Measurements from ENCODE around the gene IKZF5. TPM values are rescaled to one million over a fixed set of nuclear protein-coding genes. Genes with fewer than 3 reads are reported as not detected.

IKZF5 gene
- total RNA-seq, 1 experiment from 2014 or later = 17.1 TPM

GRCh38 chr10:123027861-123028260 lies 19.3 kb upstream of the IKZF5 start (continued):
- TF ChIP-seq CEBPB (IDR thresholded peaks at IDR 0.05; ENCODE audit: low read depth) = no peak
- TF ChIP-seq ZBTB33 (IDR thresholded peaks at IDR 0.05; ENCODE audit: extremely low read depth, insufficient replicate concordance, low read length) = no peak
- no peak for TF ChIP-seq TCF7L2 (IDR thresholded peaks at IDR 0.05; ENCODE audit: borderline replicate concordance, extremely low read depth, insufficient read depth, insufficient read length)
- TF ChIP-seq SIN3A (IDR thresholded peaks at IDR 0.05; ENCODE audit: low read depth) = no peak
- TF ChIP-seq EZH2 (IDR thresholded peaks at IDR 0.05) = no peak
- TF ChIP-seq FOSL1 (IDR thresholded peaks at IDR 0.05; ENCODE audit: low read depth) = no peak
- TF ChIP-seq EGR1 (IDR thresholded peaks at IDR 0.05; ENCODE audit: low read depth) = no peak
- TF ChIP-seq YY1 (IDR thresholded peaks at IDR 0.05; ENCODE audit: extremely low read depth, insufficient replicate concordance, low read depth, low read length) = no peak
- no peak for TF ChIP-seq MAX (IDR thresholded peaks at IDR 0.05)
- TF ChIP-seq ZNF274 (IDR thresholded peaks at IDR 0.05; ENCODE audit: low read depth, low read length) = no peak
- no peak for TF ChIP-seq POLR2A (IDR thresholded peaks at IDR 0.05; ENCODE audit: borderline replicate concordance, extremely low read depth, insufficient read depth, insufficient read length)
- TF ChIP-seq SP1 (IDR thresholded peaks at IDR 0.05; ENCODE audit: low read depth) = no peak

- H3K4me2 ChIP-seq (ENCODE audit: low read length) = no peak overlapping the region
- H3K27me3 ChIP-seq (ENCODE audit: insufficient read depth, low read length) = no peaks in the 10 kb centered on the region
- no peak for DNase-seq (ENCODE audit: low read depth, low spot score)
- no peak overlapping the region for H3K9ac ChIP-seq (ENCODE audit: low read length)
- no peak for ATAC-seq
- no peak overlapping the region for H3K4me3 ChIP-seq (replicated peaks in 1 of 2; ENCODE audit: low read depth in 1 of 2, low read length in 2 of 2)
- intact Hi-C loops (cut with micrococcal nuclease) = no loop called here
- no TSS peak for BruUV-seq (replicated peaks)
- RAD21 ChIA-PET (ENCODE audit: low non-redundant PET in 1 of 2, low total read pairs in 2 of 2, uncharacterized antibody in 2 of 2, unreplicated experiment in 2 of 2) = no interaction called here
- H3K27ac ChIP-seq (ENCODE audit: low read depth, low read length) = no peak overlapping the region
- no peaks in the 10 kb centered on the region for H3K9me2 ChIP-seq (ENCODE audit: insufficient read depth)
- H2AFZ ChIP-seq (ENCODE audit: low read depth, low read length, poor library complexity, severe bottlenecking) = no peak overlapping the region
- no peaks in the 10 kb centered on the region for H3K79me2 ChIP-seq (ENCODE audit: insufficient read depth, low read length)
- POLR2A ChIA-PET = no interaction called here
- CTCF ChIA-PET = no interaction called here
- H4K20me1 ChIP-seq (ENCODE audit: insufficient read depth) = no peaks in the 10 kb centered on the region
- no peaks in the 10 kb centered on the region for H3K9me3 ChIP-seq (ENCODE audit: control insufficient read depth in 1 of 2, insufficient read depth in 1 of 2, low read depth in 1 of 2, low read length in 2 of 2)
- no peaks in the 10 kb centered on the region for H3K4me1 ChIP-seq (ENCODE audit: control insufficient read depth in 1 of 2, insufficient read depth in 2 of 2, low read length in 2 of 2)
- H3K36me3 ChIP-seq (ENCODE audit: control insufficient read depth in 1 of 2, insufficient read depth in 2 of 2, low read length in 2 of 2) = no peaks in the 10 kb centered on the region
- no peak for TF ChIP-seq ATF3 (IDR thresholded peaks at IDR 0.05)
- TF ChIP-seq SRF (IDR thresholded peaks at IDR 0.05; ENCODE audit: low read depth) = no peak
- no peak for TF ChIP-seq SIN3A (IDR thresholded peaks at IDR 0.05; ENCODE audit: low read depth)
- no peak for TF ChIP-seq YY1 (IDR thresholded peaks at IDR 0.05; ENCODE audit: extremely low read depth, insufficient replicate concordance, low read depth, low read length)
- TF ChIP-seq ELF1 (IDR thresholded peaks at IDR 0.05; ENCODE audit: borderline replicate concordance, low read depth) = no peak
- TF ChIP-seq EZH2 (IDR thresholded peaks at IDR 0.05) = no peak
- no peak for TF ChIP-seq EZH2phosphoT487 (IDR thresholded peaks at IDR 0.05; ENCODE audit: borderline replicate concordance)
- TF ChIP-seq EGR1 (IDR thresholded peaks at IDR 0.05; ENCODE audit: low read depth) = no peak
- TF ChIP-seq ZNF274 (IDR thresholded peaks at IDR 0.05; ENCODE audit: low read depth, low read length) = no peak
- TF ChIP-seq CTCF (IDR thresholded peaks at IDR 0.05 in 2 of 3, conservative IDR thresholded peaks at IDR 0.05 in 1 of 3; ENCODE audit: borderline replicate concordance in 1 of 3, insufficient read depth in 1 of 3, low read depth in 2 of 3, low read length in 2 of 3) = no peak
- TF ChIP-seq MAX (IDR thresholded peaks at IDR 0.05) = no peak
Observed at GRCh38 chr10:123026302-123026701, 17.7 kb upstream of the IKZF5 start.

Measured in HCT116 (cell line).